Activated T-cell treated with anti-CD3 and anti-CD28 coated beads for 48 hours (primary cell): ENCODE measurements around the gene FADS2.

Experiments
- DNase-seq: peaks from one replicate; pipeline ENCODE4 v3.0.0-alpha.2; 2020; ENCODE audit warnings: low read depth

Gene FADS2

GRCh38 chr11:61795876-61796526 is 32.1 kb upstream of the FADS2 start:
- DNase-seq: no peak

GRCh38 chr11:61797263-61797944 is 30.7 kb upstream of the FADS2 start:
- no peak for DNase-seq

- no peak for DNase-seq
Measured at GRCh38 chr11:61799665-61800284, 28.3 kb upstream of the FADS2 start.

DNA sequence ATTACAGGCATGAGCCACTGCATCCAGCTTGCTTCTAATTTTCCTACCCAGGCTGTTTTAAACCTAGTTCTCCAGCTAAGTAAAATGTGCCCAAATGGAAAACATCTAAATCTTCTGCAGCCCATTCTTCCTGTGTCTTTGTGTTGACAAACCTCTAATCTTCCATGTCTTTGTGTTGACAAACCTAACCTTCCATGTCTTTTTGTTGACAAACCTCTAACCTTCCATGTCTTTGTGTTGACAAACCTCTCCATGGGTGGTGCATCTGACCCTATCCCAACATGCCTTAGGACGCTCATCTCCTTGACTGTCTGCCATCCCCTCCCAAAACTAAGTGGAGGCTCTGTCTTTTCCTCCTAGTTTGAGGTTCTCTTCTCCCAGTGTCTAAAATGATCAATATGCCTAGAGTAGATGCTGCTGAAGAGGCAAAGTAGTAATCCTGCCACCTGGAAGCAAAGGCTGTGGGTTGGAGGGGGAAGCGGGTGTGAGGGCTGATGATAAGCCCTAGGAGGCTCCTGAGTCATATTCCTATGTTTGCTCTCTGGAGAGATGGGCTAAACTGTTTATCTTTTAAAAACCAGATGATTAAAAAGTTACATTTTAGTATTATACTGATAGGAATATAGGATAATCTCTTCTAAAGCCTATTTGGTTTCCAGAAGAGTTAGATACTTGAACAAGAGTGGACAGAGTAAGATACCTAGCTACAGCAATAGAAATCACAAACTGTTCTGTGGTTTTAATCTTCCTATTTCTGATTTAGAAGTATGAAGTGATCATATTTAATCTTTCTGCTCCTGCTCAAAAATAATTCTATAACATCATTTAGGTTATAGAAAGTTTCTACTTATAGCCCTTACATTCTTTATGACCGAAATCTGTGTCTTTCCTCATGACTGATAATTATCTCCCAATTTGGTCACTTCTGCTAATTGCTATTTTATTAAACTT is 27.5 kb upstream of the FADS2 start:
- DNase-seq: no peak

DNA sequence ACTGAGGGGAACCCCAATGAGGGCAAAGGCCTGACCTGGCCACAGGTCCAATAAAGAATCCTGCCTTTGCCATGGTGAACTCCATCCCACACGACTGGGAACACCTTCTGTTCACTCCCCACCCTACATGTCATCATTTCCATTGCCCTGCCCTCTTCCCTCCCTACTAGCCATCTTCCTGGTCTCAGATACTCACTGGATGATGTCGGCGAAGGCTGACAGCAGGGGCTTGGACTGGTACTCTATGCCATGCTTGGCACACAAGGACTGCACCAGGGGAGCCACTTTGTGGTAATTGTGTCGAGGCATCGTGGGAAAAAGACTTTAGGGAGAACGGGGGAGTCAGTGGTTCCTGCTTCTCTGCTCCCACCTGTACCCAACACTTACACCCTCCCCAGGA is 25.5 kb upstream of the FADS2 start:
- DNase-seq: no peak

DNA sequence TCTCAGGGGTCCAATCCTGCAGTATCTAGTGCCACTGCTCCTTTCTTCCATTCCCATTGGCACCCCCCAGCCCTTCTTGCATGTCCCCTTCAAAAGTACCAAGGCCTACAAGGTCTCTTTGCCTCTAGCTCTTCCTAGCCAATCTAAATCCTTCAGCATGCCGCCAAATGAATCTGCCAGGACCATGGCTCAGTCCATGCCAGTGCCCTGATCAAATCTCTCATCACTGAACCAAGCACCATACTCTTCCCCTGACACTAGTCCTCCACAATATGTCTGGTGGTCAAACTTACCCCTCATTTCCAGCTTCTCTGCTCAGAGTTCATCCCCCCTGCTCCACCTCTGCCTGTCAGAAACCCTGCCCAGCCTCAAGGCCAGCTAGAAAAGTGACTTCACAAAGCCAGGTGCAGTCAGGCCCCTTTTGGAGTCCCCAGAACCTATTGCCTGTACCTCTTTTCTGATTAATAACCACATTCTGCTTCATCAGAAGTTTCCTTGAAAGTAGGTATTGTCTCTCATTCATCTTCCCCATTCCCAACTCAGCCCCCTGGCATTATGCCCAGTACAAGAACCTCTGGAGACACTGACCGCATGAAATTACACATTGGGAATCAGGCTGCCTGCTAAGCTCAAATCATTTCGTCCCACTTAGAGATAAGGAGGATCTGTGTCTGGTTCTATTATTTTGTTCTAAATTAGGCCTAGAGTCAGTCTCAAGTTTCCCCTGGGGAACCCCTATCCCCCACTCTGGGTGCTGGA is 24.0 kb upstream of the FADS2 start:
- no peak for DNase-seq

DNA sequence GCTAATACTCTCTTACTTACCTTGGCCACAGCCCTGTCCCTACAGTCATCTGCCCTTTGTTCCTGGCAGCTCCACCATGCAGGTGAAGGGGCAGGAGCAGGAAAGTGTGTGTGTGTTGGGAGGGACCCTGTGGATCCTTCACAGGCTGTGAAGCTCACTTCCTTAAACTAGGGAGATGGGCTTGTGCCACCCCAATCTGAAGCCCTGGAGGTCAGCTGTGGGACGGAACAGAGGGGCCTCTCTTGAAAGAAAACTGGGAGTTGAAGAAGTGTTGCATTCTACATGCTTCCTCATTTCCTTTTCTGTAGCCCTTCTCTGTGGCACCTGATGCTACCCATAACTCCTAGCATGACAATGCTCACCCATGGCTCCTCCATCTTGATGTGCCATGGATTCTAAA is 23.0 kb upstream of the FADS2 start:
- no peak for DNase-seq

DNA sequence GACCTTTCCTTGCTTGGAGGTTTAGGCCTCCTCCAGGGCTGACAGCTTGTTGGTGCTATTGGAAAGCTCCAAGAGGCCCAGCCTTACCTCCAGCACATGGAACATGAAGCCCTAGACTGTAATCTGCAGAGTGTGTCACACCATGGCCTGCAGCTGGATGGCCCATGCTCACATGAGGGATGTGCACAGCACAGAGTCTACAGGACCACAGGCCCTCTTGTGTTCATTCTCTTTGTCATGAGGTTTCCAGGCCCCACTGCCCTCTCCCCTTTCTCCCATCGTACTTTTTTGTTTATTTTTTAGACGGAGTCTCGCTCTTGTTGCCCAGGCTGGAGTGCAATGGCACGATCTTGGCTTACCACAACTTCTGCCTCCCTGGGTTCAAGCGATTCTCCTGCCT is 21.3 kb upstream of the FADS2 start:
- no peak for DNase-seq

DNA sequence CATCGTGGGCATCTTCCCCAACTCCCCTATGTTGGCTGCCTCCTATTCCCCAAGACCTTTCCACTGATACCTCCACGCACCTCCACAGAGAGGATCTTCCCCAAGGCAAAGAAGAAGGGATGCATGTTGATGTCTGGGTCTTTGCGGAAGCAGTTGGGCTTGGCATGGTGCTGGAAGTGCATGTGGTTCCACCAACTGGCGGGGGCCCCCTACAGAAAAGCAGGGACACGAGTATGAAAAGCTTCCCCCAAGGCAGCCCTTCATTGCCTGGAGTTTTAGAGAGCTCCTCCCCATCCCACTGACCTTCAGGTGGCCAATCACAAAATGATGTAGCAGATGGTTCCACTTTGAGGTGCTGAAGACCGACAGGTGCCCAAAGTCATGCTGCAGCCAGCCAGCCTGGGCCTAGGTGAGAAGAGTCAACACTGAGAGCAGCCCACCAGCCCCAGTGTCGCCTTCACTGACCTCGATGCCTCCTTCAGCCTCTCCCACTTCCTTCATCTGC is 17.4 kb upstream of the FADS2 start:
- DNase-seq: no peak

GRCh38 chr11:61811831-61812230 is 16.3 kb upstream of the FADS2 start:
- no peak for DNase-seq

DNA sequence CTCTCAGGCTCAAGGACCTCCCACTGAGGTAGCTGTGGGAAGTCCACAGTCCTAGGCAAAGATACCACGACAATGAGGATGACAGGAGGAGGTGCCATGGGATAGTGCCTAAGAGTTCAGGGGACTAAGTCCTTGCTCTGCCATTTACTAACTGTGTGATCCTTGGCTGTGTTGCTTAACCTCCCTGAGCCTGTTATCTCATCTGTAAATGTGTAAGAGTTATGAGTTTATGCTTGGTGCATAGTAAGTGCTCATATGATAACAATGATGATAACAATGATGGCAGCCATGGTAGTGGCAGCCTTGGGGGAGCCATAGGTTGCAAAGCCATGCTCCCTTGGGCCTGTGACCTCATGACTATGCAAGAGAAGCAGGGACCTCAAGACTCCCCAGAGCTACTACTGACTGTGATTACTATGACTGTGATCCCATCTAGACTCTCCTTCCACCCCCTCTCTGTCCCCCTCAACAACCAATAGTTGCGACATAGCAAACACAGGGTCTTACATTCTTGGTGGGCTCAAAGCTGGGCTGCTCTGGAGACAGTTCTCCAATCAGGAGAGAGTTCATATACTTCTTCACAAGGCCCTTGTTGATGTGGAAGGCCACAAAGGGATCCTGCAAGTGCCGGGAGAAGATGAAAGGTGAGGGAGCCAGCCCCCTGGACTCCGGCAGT is 15.2 kb upstream of the FADS2 start:
- no peak for DNase-seq

DNA sequence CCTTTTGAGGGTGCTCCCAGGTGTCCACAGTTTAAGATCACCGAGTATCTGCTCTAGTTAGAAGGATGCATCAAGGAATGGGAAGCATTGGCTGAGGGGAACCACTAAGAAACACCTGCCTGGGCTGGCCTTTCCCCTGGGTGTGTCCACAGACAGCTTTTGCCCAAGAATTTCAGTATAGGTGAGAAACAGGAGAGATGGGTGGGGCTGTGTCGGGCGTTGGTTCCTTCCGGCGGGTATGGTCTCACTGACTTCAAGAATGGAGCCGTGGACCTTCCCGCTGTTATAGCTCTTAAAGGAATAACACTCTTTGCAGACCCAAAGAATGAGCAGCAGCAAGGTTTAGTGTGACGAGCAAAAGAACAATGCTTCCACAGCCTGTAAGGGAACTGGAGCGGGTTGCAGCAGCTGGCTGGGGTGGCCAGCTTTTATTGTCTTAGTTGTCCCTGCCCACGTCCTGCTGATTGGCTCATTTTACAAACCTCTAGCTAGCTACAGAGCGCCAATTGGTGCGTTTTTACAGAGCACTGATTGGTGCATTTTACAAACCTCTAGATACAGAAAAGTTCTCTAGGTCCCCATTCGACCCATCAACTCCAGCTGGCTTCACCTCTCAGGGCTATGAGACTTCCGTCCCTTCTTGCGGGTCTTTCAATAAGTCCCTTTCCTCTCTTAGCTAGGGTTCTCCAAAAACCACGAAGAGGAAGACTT is 13.7 kb upstream of the FADS2 start:
- no peak for DNase-seq

GRCh38 chr11:61814958-61815789 is 12.9 kb upstream of the FADS2 start:
- peak; percentile 57 for DNase-seq

GRCh38 chr11:61815790-61816735 is 12.0 kb upstream of the FADS2 start:
- DNase-seq: peak; percentile 62

DNA sequence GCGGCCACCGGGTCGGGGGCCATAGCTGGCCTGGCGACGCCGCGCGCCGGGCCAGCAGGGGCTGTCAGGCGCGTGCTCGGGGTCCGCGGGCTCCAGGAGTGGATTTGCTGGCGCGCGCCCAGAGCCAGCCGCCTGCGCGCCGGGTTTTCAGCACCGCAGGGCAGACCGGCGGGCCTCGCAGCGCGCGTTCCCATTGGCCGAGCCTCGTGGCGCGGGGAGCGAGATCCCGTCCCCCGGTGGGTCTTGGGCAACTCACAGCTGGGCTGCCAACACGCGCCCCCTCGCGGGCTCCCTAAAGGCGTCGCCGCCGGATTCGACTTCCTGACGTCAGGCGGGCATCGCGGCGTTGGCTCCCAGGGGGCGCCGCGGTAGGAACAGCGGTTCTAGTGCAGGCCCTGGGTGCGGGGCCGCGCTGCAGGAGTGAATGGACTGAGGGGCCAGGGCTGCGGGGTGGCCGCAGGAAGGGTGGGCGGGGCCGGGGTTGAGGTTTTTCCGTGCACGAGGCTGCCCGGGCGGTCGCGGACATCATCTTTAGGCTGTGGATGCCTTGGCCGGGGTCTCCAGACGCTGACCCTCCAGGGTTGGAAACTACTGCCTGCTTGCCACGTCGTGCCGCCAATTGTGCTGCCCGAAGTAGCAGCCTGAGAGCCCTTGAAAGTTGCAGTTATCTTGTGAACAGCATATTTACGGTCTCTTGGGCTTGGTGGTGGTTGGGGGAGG is 11.2 kb upstream of the FADS2 start, which contains the start of gene FADS1:
FADS1 (minus strand) TSS at position 268 of the 720 bp plus-strand sequence; CDS start at position 194, 74 bp downstream.
- peak; percentile 84 for DNase-seq

DNA sequence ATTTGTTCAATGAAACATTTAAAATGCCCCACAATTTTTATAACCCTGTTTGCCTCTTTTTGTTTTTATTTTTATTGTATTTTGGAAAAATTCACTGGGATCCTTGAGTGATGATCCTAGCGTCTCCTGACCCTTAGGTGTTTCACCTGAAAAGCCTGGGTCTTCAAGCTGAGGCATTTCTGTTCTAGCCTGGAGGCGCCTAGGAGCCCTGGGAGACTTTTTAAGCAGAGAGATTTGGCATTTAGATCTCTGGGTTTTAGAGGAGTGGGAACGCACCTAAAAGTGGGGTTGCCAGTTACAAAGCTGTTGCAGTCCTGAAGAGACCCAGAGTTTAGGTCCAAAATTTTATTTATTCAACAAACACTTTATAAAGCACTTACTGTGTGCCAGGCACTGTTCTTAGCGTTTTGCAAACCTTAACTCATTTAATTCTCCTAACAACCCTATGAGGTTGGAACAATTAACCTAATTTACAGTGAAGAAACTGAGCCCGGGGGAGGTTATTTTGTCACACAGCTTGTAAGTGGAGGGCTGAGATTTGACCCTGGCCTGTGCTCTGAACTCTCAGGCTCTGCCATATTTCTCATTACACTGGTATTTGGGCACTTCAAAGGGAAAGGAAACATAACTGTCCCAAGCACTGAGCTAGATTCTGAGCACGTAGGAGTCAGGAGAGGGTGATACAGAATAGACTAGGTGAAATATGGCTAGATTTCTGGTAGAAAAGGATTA is 10.5 kb upstream of the FADS2 start:
- no peak for DNase-seq

GRCh38 chr11:61820174-61820573 is 7.9 kb upstream of the FADS2 start:
- DNase-seq: no peak
